ACC112 (cell line): ENCODE results near the gene HPSE2.

Experiments
- H2AFZ ChIP-seq: fragments of 200-600 bp; sonication (generic); one replicate; pipeline ENCODE4 v1.6.0; 2017; ENCODE audit warnings: antibody characterized with exemption, low read length; ENCODE audit not compliant: unreplicated experiment
- H3K27ac ChIP-seq: fragments of 200-600 bp; sonication (generic); 2 replicates; pipeline ENCODE4 v1.5.1; 2014; ENCODE audit warnings: low read depth, mild to moderate bottlenecking, antibody characterized with exemption, low read length, moderate library complexity
- H3K27me3 ChIP-seq: fragments of 200-600 bp; sonication (generic); 2 replicates; pipeline ENCODE4 v1.6.1; 2014; ENCODE audit warnings: mild to moderate bottlenecking, antibody characterized with exemption, low read length, moderate library complexity, mixed read lengths; ENCODE audit not compliant: insufficient read depth
- H3K36me3 ChIP-seq: fragments of 200-600 bp; sonication (generic); 2 replicates; pipeline ENCODE4 v1.6.1; 2016; ENCODE audit warnings: mild to moderate bottlenecking, antibody characterized with exemption, low read length, moderate library complexity, mixed read lengths; ENCODE audit not compliant: insufficient read depth
- H3K4me1 ChIP-seq: fragments of 200-600 bp; sonication (generic); one replicate; pipeline ENCODE4 v1.6.1; 2016; ENCODE audit warnings: low read length, mixed read lengths; ENCODE audit not compliant: insufficient read depth, unreplicated experiment, control insufficient read depth
- H3K4me3 ChIP-seq: fragments of 200-600 bp; sonication (generic); 2 replicates; pipeline ENCODE4 v1.5.1; 2014; ENCODE audit warnings: mild to moderate bottlenecking, low read depth, low read length
- H3K79me2 ChIP-seq: fragments of 200-600 bp; sonication (generic); one replicate; pipeline ENCODE4 v1.6.0; 2016; ENCODE audit warnings: low read length; ENCODE audit not compliant: control insufficient read depth, unreplicated experiment, insufficient read depth

Gene HPSE2

DNA sequence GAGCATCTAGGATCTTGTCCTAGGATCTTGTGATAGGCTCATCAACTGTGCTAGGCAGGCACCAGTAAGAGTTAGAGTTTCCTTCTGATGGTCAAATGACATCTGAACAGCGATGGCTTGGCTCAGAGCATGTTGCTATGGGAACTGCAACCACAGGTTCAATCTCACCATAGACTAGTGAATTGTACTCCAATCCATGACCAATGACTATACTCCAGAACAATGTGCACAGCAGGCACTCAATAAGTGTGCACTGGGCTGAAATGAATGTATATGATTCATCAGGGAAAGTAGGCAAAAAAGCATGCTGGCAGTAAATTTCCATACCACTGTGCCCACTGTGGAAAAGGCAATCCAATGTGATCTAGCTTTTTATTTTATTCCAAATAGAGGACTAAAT lies 625.4 kb downstream of the HPSE2 start:
- Histone ChIP-seq H3K27ac (no peak overlapping the region), H3K27me3 (peaks cover 11% of the 10 kb centered on the region; the same call in 1 of the 2 replicates), H2AFZ (no peak overlapping the region), H3K4me1 (no peaks in the 10 kb centered on the region), H3K79me2 (no peaks in the 10 kb centered on the region), H3K36me3 (no peaks in the 10 kb centered on the region), H3K4me3 (no peak overlapping the region)

DNA sequence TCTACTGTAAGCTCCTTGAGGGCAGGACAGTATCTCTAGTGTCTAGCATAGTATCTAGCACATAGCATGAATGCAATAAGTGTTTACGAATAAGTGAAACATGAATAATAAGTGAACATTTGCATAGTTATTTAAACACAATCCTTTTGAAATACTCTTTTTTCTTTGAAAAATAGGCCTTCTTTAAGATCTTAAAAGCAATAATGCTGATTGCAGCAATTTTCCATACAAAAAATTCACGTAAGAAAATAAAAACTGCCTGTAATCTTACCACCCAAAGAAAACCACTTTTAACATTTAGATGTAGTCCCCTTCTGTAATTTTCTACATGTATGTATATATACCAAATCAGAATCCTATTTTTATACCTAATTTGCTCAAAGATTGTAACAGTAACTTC lies 626.4 kb downstream of the HPSE2 start:
- Histone ChIP-seq H3K4me1 (no peaks in the 10 kb centered on the region), H3K27ac (no peak overlapping the region), H3K79me2 (no peaks in the 10 kb centered on the region), H3K4me3 (no peak overlapping the region), H3K36me3 (no peaks in the 10 kb centered on the region), H2AFZ (no peak overlapping the region), H3K27me3 (peaks cover 11% of the 10 kb centered on the region; the same call in 1 of the 2 replicates)

DNA sequence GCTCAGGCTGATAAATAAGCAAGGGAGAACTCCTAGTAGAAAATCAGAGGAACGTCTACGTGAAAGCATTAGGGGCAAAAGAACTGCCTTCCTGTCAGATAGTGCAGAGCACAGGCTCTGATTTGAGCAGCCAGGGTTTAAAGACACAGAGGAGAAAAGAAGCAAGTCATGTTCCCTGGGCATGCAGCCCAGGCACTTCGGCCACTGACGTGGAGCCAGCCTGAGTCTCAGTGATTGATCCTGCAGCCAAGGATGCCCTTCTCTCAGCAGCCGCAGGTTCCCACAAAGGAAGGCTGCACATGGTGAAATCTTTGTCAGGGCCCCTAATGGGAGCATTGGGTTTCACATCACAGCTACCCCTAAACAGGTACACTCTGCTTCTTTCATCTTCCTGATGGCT lies 627.2 kb downstream of the HPSE2 start:
- no peak overlapping the region for H3K4me3 ChIP-seq
- H3K4me1 ChIP-seq: no peaks in the 10 kb centered on the region
- H3K27me3 ChIP-seq: peaks cover 11% of the 10 kb centered on the region; the same call in 1 of the 2 replicates
- H3K27ac ChIP-seq: no peak overlapping the region
- H2AFZ ChIP-seq: no peak overlapping the region
- no peaks in the 10 kb centered on the region for H3K36me3 ChIP-seq
- no peaks in the 10 kb centered on the region for H3K79me2 ChIP-seq

DNA sequence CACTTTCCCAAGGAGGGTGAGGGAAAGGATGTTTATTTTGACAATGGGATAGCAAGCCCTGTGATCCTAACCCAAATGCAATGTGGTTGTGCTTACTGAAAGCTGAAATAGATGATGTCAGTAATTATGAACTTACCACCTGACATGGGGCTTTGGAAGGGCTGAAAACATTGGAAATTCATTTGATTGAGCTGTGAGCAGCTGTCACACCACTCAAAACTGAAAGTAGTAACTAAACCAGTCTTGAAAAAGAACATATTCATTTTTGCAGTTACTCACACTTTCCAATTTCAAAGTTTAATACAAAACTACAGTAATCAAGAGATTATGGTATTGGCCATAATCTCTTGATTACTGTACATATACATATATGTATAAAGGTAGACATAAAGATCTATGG lies 633.4 kb downstream of the HPSE2 start:
- Histone ChIP-seq H2AFZ (no peak overlapping the region), H3K79me2 (no peaks in the 10 kb centered on the region), H3K4me3 (no peak overlapping the region), H3K27me3 (no peaks in the 10 kb centered on the region), H3K4me1 (no peaks in the 10 kb centered on the region), H3K36me3 (no peaks in the 10 kb centered on the region), H3K27ac (no peak overlapping the region)

DNA sequence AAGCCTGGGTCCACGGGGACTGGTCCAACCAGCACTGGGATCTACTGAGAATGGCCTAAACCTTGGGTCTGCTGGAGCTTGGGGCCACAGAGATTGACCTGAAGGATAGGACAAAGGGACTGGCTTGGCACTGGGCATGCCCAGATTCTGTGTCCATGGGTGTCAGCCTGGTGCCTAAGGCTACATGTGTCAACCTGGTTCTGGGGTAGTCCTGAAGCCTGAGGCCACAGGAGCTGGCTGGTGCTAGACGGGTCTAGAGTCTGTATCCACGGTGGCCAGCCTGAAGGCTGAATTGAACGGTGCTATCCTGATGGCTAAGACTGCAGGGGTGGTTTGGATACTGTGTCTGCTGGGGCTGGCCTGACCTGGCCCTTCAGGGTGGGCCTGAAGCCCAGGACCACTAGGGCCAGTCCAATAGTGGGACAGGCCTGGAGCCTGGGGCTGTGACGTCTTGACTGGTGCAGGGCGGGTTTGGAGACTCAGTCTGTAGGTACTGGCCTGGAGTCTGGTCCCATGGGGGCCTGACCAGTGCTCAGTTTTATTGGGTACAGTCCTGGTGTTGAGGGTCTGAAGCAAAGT lies 636.5 kb downstream of the HPSE2 start:
- Histone ChIP-seq H3K27me3 (no peaks in the 10 kb centered on the region), H3K36me3 (no peaks in the 10 kb centered on the region), H3K4me3 (no peak overlapping the region), H3K79me2 (no peaks in the 10 kb centered on the region), H3K27ac (no peak overlapping the region), H2AFZ (no peak overlapping the region), H3K4me1 (no peaks in the 10 kb centered on the region)

- Histone ChIP-seq H3K4me3 (no peak overlapping the region), H3K4me1 (no peaks in the 10 kb centered on the region), H3K79me2 (no peaks in the 10 kb centered on the region), H3K36me3 (no peaks in the 10 kb centered on the region), H2AFZ (no peak overlapping the region), H3K27ac (no peak overlapping the region), H3K27me3 (no peaks in the 10 kb centered on the region)
Observed at GRCh38 chr10:98596404-98596803, 639.2 kb downstream of the HPSE2 start.

DNA sequence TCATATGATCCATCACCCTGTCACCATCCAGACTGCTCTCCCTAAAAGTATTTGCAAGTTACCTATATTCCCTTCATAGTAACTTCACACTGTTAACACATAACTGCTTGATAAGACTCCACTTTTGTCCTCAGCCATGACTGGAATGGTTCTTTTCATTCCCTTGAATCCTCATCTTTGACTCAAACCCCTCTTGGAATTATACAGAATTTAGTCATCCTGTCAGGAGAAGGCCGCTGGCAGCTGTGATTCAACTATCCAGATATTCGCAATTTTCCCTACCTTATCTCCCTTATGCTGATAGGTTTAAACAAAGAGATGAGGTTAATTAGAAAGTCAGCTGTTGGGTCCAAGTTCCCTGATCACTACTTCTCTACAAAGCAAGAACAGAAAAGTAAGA lies 646.0 kb downstream of the HPSE2 start:
- H3K27me3 ChIP-seq: no peaks in the 10 kb centered on the region
- H3K4me3 ChIP-seq: no peak overlapping the region
- no peaks in the 10 kb centered on the region for H3K79me2 ChIP-seq
- H3K27ac ChIP-seq: no peak overlapping the region
- no peaks in the 10 kb centered on the region for H3K4me1 ChIP-seq
- H2AFZ ChIP-seq: no peak overlapping the region
- no peaks in the 10 kb centered on the region for H3K36me3 ChIP-seq

DNA sequence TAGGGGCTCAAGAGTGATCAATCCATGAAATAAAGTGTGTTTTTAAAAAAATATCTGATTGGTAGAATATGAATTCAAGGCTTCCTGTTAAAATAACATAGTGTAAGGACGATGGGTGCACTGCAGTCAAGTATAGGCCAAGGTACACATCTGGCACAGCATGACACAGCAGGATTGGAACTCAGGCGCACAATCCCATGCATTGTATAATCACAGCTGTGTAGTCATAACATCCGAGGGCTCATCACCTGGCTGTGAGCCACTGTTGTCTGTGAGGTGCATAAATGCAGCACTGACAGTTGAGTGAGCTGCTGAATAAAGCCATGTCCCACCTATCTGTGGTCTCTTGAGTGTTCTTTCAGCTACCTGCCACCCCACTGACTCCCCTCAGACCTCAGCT lies 646.6 kb downstream of the HPSE2 start:
- Histone ChIP-seq H2AFZ (no peak overlapping the region), H3K27ac (no peak overlapping the region), H3K27me3 (no peaks in the 10 kb centered on the region), H3K4me1 (no peaks in the 10 kb centered on the region), H3K79me2 (no peaks in the 10 kb centered on the region), H3K36me3 (no peaks in the 10 kb centered on the region), H3K4me3 (no peak overlapping the region)

DNA sequence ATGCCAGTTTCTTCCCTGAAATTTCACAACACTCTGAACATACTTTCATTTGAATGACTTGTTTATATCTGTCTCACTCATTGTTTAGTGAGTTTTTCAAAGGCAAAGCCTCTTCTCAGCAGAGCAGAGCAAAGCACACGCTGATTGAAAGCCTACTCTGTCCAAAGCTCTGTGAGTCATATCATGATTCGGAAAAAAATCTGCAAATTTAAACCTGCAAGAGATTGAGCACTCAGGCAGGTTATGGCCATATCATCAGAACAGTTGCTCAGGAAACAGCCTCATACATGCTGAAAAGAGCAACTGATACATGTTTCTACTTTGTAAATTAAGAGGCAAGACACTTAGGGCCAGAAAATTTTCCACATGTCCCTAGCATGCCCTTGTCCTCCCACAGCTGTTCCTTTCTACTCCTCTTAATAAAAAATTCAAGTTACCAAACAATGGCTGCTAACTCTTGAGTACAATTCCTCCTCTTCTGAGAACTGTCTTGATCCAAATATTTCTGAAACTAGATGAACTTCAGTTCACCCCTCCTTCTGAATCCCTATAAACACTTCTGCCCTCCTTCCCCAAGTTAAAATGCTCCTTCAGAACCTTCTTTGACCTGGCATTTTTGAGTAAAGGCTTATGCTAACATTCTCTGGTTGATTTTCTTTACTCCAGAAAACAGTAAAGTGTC lies 648.4 kb downstream of the HPSE2 start:
- Histone ChIP-seq H3K36me3 (no peaks in the 10 kb centered on the region), H3K4me3 (no peak overlapping the region), H3K4me1 (no peaks in the 10 kb centered on the region), H3K27me3 (no peaks in the 10 kb centered on the region), H3K27ac (no peak overlapping the region), H3K79me2 (no peaks in the 10 kb centered on the region), H2AFZ (no peak overlapping the region)

DNA sequence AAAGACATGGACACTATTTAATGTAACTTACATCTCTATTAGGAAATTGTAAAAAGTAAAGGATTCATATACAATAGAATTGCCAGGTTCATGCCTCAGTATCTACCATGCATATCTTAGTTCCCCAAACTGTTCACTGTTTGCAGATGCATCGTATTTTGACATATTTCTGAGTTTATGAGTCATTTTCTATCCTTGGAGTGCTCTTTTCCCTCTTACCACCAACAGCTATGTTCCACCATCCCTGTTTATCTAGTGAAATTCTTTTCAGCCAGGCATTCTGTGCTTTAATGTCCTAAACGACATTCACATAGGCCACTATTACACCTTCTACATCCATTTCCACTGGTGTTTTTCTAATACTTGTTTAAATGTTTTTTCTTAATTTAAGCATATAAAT lies 649.6 kb downstream of the HPSE2 start:
- Histone ChIP-seq H3K4me1 (no peaks in the 10 kb centered on the region), H3K4me3 (no peak overlapping the region), H3K27me3 (no peaks in the 10 kb centered on the region), H3K27ac (no peak overlapping the region), H3K79me2 (no peaks in the 10 kb centered on the region), H3K36me3 (no peaks in the 10 kb centered on the region), H2AFZ (no peak overlapping the region)

DNA sequence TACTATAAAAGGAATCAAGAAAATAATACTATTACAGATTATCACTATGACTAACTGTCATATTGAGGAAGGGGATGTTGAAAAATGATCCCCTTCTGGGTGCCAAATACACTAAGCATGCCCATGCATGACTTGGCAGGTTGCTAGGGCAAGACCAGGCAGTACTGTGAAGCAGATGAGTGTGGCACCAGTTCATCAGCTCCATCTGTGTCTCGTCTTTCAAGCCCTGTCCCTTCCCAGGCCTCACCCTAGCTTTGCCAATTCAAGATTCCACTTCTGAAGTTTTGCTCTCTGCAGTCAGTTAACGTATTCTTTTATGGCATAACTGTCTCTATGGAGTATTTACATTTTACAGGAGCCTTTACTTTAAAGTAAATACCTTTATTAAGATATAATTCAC lies 653.3 kb downstream of the HPSE2 start:
- Histone ChIP-seq H3K27me3 (peaks cover 9% of the 10 kb centered on the region; the same call in 1 of the 2 replicates), H3K36me3 (no peaks in the 10 kb centered on the region), H3K4me1 (no peaks in the 10 kb centered on the region), H3K79me2 (no peaks in the 10 kb centered on the region), H2AFZ (no peak overlapping the region), H3K27ac (no peak overlapping the region), H3K4me3 (no peak overlapping the region)
